HL-60 (cell line): ENCODE results near the gene SHISA4.
A peak's percentile ranks its signal among the peaks of the same experiment; 100 is the strongest.

ENCODE experiments used
- DNase-seq, 2 experiments: peaks; one replicate each; pipeline ENCODE4 v3.0.0-alpha.2; 2010 to 2020; ENCODE audit warnings: low read depth in 1 of 2, low spot score in 1 of 2
- H3K27ac ChIP-seq: fragments of 250-450 bp; sonication (Bioruptor Pico); replicated peaks from 2 replicates; pipeline ENCODE4 v1.5.1; 2020; ENCODE audit warnings: mild to moderate bottlenecking, moderate library complexity
- H3K27me3 ChIP-seq: fragments of 250-450 bp; sonication (Bioruptor Pico); 2 replicates; pipeline ENCODE4 v1.5.1; 2021; ENCODE audit warnings: mild to moderate bottlenecking, moderate library complexity; ENCODE audit not compliant: insufficient read depth, poor library complexity, severe bottlenecking
- H3K4me3 ChIP-seq: replicated peaks from 2 replicates; pipeline ENCODE4 v1.5.1; 2011; ENCODE audit warnings: mild to moderate bottlenecking, control low read depth, low read length; ENCODE audit not compliant: insufficient read depth
- GABPA ChIP-seq: IDR thresholded peaks from 2 replicates; pipeline ENCODE4 v1.6.1; 2012; ENCODE audit warnings: low read depth
- POLR2AphosphoS5 ChIP-seq: IDR thresholded peaks from 2 replicates; pipeline ENCODE4 v1.6.1; 2012; ENCODE audit warnings: low read depth
- SPI1 ChIP-seq: IDR thresholded peaks from 2 replicates; pipeline ENCODE4 v1.6.1; 2012; ENCODE audit warnings: low read depth, mild to moderate bottlenecking, borderline replicate concordance
- TF ChIP-seq, protein P1 (sequence below): IDR thresholded peaks from 2 replicates; pipeline ENCODE4 v1.6.1; 2012; ENCODE audit warnings: low read depth; ENCODE audit not compliant: insufficient replicate concordance
- TF ChIP-seq, protein P2 (sequence below): IDR thresholded peaks from one replicate; pipeline ENCODE4 v1.5.1; 2011; ENCODE audit warnings: low read length, control low read depth, inconsistent platforms; ENCODE audit not compliant: insufficient read depth

Gene SHISA4

DNA sequence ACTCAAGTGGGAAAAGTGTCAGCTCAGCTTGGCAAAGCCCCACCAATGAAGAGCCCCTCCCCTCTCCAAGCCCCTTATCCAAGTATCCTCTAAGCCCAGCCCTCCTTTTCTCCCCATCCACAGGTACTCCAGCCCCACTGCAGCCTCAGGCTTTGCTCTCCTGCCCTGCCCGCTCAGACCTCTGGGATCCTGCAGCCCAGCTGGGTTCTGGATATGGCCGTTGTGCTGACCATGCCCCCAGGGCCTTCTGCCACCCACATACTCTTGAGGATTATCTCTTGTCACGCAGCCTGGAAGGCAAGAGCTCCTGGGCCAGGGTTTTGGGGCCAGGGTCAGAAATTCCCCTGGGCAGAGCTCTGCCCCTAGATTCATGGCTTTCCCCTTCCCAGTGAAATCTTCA is 4.7 kb downstream of the SHISA4 start:
- Histone ChIP-seq H3K4me3 (no peak overlapping the region), H3K27ac (no peak overlapping the region), H3K27me3 (peaks cover 24% of the 10 kb centered on the region)
- TF ChIP-seq, protein P1, sequence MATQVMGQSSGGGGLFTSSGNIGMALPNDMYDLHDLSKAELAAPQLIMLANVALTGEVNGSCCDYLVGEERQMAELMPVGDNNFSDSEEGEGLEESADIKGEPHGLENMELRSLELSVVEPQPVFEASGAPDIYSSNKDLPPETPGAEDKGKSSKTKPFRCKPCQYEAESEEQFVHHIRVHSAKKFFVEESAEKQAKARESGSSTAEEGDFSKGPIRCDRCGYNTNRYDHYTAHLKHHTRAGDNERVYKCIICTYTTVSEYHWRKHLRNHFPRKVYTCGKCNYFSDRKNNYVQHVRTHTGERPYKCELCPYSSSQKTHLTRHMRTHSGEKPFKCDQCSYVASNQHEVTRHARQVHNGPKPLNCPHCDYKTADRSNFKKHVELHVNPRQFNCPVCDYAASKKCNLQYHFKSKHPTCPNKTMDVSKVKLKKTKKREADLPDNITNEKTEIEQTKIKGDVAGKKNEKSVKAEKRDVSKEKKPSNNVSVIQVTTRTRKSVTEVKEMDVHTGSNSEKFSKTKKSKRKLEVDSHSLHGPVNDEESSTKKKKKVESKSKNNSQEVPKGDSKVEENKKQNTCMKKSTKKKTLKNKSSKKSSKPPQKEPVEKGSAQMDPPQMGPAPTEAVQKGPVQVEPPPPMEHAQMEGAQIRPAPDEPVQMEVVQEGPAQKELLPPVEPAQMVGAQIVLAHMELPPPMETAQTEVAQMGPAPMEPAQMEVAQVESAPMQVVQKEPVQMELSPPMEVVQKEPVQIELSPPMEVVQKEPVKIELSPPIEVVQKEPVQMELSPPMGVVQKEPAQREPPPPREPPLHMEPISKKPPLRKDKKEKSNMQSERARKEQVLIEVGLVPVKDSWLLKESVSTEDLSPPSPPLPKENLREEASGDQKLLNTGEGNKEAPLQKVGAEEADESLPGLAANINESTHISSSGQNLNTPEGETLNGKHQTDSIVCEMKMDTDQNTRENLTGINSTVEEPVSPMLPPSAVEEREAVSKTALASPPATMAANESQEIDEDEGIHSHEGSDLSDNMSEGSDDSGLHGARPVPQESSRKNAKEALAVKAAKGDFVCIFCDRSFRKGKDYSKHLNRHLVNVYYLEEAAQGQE: no peak
- TF ChIP-seq, protein P2, sequence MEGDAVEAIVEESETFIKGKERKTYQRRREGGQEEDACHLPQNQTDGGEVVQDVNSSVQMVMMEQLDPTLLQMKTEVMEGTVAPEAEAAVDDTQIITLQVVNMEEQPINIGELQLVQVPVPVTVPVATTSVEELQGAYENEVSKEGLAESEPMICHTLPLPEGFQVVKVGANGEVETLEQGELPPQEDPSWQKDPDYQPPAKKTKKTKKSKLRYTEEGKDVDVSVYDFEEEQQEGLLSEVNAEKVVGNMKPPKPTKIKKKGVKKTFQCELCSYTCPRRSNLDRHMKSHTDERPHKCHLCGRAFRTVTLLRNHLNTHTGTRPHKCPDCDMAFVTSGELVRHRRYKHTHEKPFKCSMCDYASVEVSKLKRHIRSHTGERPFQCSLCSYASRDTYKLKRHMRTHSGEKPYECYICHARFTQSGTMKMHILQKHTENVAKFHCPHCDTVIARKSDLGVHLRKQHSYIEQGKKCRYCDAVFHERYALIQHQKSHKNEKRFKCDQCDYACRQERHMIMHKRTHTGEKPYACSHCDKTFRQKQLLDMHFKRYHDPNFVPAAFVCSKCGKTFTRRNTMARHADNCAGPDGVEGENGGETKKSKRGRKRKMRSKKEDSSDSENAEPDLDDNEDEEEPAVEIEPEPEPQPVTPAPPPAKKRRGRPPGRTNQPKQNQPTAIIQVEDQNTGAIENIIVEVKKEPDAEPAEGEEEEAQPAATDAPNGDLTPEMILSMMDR: no peak
- TF ChIP-seq POLR2AphosphoS5 (no peak), GABPA (no peak), SPI1 (no peak)
- no peak for DNase-seq

DNA sequence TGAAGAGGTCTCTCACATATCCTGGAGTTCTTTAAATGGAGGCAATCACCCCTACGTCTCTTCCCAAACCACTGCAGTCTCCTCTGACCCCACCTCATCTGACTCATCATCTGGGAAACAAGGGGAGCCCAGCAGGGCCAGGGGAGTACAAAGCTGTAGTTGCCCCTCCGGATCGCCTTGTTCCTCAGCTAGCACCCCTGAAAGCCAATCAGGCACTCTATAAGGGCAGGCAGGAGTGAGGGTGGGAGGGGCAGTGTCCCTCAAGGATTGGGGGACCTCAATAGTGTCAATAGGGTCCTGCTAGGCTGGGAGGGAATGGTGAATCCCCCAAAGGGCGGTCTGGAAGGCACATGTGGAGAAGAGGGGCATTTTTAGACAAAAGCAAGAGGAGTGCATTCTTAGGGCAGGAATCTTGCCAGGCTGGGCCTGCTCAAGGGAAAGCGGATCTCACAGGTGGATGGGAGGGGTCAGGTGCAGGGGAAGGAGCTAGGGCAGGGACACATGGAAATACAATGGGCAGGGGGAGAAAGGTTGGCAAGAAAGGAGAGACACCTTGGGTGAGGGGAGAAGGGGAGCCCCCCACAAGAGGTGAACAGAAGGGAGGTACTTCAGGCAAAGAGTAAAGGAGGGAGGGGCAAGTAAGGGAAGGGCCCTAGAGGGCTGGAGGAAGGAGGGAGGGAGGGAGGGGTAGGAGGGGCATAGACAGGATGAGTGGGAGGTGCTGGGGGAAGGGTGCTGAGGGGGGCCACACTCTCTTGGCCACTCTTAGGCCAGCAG is 5.8 kb downstream of the SHISA4 start:
- no peak overlapping the region for H3K4me3 ChIP-seq
- TF ChIP-seq GABPA (no peak), POLR2AphosphoS5 (no peak), SPI1 (no peak)
- no peak for DNase-seq
- H3K27me3 ChIP-seq: peaks cover 17% of the 10 kb centered on the region
- H3K27ac ChIP-seq: no peak overlapping the region

DNA sequence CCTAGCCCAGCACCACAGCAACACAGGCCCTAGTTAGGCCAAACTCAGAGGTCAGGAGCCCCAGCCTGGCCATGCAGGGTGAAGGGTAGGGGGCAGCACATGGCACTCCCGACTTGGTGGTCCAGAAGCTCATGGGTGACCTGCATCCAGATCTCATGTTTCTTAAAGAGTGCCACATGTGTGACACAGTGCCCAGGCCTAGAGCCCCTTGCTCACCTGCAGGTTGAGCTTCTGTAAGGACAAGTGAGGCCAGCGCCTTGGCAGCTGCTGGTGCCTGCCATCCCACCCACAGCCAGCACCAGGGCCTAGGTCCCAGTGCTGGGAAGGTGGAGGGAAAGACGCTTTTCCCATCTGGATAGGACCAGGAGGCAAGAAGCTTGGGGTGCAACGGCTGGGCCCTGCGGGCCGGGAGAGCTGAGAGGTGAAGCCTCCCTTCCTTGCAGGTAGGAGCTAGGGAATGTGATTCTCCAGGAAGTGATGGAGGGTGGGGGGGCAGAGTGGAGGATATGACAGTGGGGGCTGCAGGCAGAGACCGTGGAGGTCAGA is 6.5 kb downstream of the SHISA4 start:
- Histone ChIP-seq H3K27ac (no peak overlapping the region), H3K4me3 (no peak overlapping the region), H3K27me3 (peaks cover 11% of the 10 kb centered on the region)
- no peak for TF ChIP-seq GABPA
- no peak for TF ChIP-seq POLR2AphosphoS5
- TF ChIP-seq SPI1: no peak
- TF ChIP-seq, protein P1: no peak
- TF ChIP-seq, protein P2: no peak
- DNase-seq: no peak

DNA sequence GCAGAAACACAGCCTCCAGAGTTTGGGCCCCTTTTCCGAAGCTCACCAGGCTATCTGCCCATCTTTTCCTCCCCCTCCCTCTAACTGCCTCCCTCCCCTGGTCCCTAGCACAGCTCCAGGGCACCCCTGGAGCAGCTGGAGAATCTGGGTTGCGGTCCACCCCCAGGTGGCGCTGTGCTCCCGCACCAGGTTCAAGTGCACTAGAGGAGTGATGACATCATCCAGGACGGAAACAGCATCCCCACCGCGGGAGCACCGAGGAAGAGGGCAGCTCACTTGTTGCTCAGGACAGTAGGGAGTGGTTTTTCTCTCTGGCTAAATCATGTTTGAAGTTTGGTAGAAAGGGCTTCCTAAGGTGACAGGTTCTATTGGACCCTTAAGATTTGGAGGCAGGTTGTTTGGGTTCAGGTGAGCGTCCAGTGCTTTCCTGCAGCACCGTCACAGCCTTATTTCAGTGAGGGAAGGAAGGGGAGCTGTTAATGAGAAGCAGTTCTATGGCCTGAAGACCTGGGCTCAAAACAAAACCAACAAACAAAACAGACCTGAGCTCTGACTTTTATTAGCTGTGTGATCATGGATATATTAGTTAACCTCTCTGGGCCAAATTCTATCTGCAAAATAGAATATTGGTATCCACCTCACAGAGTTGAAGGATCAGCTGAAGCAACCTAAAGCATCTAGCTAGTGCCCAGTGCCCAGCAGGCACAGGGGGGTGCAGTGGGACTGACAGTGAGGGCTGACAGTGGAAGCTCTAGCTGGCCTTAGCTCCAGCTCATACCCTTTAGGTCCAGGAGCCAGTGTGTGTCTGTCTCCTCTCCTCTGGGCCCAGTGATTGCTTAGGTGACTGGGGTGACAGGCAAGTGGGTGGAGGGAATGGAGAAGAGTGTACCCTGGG is 7.5 kb downstream of the SHISA4 start:
- DNase-seq: peak; percentile 80 to 88
- TF ChIP-seq, protein P1: no peak
- TF ChIP-seq, protein P2: peak; percentile 90
- no peak overlapping the region for H3K4me3 ChIP-seq
- H3K27ac ChIP-seq: no peak overlapping the region
- H3K27me3 ChIP-seq: peaks cover 1% of the 10 kb centered on the region
